ENCODE measurements around the gene AVPI1. TPM values are rescaled to one million over a fixed set of nuclear protein-coding genes. Genes with fewer than 3 reads are reported as not detected.

The AVPI1 gene
- total RNA-seq, 1 donor from 2014 or later = 2.6 TPM

- peaks cover 11% of the 10 kb centered on the region for H3K4me1 ChIP-seq
- H3K27me3 Mint-ChIP-seq (ENCODE audit: insufficient read depth, low read depth) = peaks cover 9% of the 10 kb centered on the region
- peaks cover 2% of the 10 kb centered on the region for H3K9me3 Mint-ChIP-seq
- peaks cover 15% of the 10 kb centered on the region for H3F3A ChIP-seq (ENCODE audit: low read depth)
- no peaks in the 10 kb centered on the region for H3K36me3 ChIP-seq
- no peak overlapping the region for H3K27ac ChIP-seq
- peaks cover 11% of the 10 kb centered on the region for H3K4me1 Mint-ChIP-seq
- no peak overlapping the region for H3K4me2 ChIP-seq
- no peaks in the 10 kb centered on the region for H3K36me3 Mint-ChIP-seq
- no peak for DNase-seq (ENCODE audit: low spot score)
- H4K20me1 ChIP-seq (ENCODE audit: low read depth) = no peaks in the 10 kb centered on the region
- H3K4me3 Mint-ChIP-seq = no peak overlapping the region
- H3K9ac ChIP-seq = no peak overlapping the region
- H3K27ac Mint-ChIP-seq = no peak overlapping the region
- no peaks in the 10 kb centered on the region for H3K9me3 ChIP-seq (ENCODE audit: low read depth)
- no peak overlapping the region for H2AFZ ChIP-seq (replicated peaks)
- TF ChIP-seq EZH2 (IDR thresholded peaks at IDR 0.05) (no peak), CTCF (IDR thresholded peaks at IDR 0.05) (no peak), EZH2phosphoT487 (IDR thresholded peaks at IDR 0.05) (no peak)
- H3K27me3 ChIP-seq = peaks cover 10% of the 10 kb centered on the region
- H3K4me3 ChIP-seq = no peak overlapping the region
- H3K79me2 ChIP-seq (ENCODE audit: low read depth) = no peaks in the 10 kb centered on the region
Observed at GRCh38 chr10:97689559-97690020, 2.5 kb upstream of the AVPI1 start.

GRCh38 chr10:97687785-97688781 is 1.0 kb upstream of the AVPI1 start:
- Histone ChIP-seq H3K4me1 (peaks cover 11% of the 10 kb centered on the region), H3K9me3 (ENCODE audit: low read depth) (no peaks in the 10 kb centered on the region), H3K79me2 (ENCODE audit: low read depth) (no peaks in the 10 kb centered on the region), H4K20me1 (ENCODE audit: low read depth) (no peaks in the 10 kb centered on the region), H3K36me3 (no peaks in the 10 kb centered on the region), H3K4me3 (peak overlapping the region; percentile 18), H3K4me2 (peak overlapping the region; percentile 68), H3K9ac (no peak overlapping the region), H3F3A (ENCODE audit: low read depth) (peaks cover 15% of the 10 kb centered on the region), H2AFZ (replicated peaks) (peak overlapping the region; percentile 59), H3K27ac (no peak overlapping the region), H3K27me3 (peaks cover 10% of the 10 kb centered on the region)
- H3K9me3 Mint-ChIP-seq = peaks cover 2% of the 10 kb centered on the region
- H3K27me3 Mint-ChIP-seq (ENCODE audit: insufficient read depth, low read depth) = peaks cover 9% of the 10 kb centered on the region
- peak overlapping the region; percentile 76 for H3K4me3 Mint-ChIP-seq
- no peak for TF ChIP-seq EZH2phosphoT487 (IDR thresholded peaks at IDR 0.05)
- TF ChIP-seq EZH2 (IDR thresholded peaks at IDR 0.05) = no peak
- TF ChIP-seq CTCF (IDR thresholded peaks at IDR 0.05) = no peak
- peak overlapping the region; percentile 43 for H3K27ac Mint-ChIP-seq
- no peaks in the 10 kb centered on the region for H3K36me3 Mint-ChIP-seq
- peaks cover 11% of the 10 kb centered on the region for H3K4me1 Mint-ChIP-seq
- no peak for DNase-seq (ENCODE audit: low spot score)

- no peak overlapping the region for H3K27ac ChIP-seq
- peak overlapping the region; percentile 47 for H3K9ac ChIP-seq
- DNase-seq (ENCODE audit: low spot score) = no peak
Observed at GRCh38 chr10:97686301-97686961, 610 bp downstream of the AVPI1 start.

More at GRCh38 chr10:97686301-97686961, 610 bp downstream of the AVPI1 start:
- peak overlapping the region; percentile 85 for H3K4me2 ChIP-seq
- no peaks in the 10 kb centered on the region for H3K9me3 ChIP-seq (ENCODE audit: low read depth)
- H3K4me1 ChIP-seq = peaks cover 11% of the 10 kb centered on the region
- no peaks in the 10 kb centered on the region for H3K36me3 Mint-ChIP-seq
- no peaks in the 10 kb centered on the region for H3K79me2 ChIP-seq (ENCODE audit: low read depth)
- peak overlapping the region; percentile 71 for H3K4me3 ChIP-seq
- peak overlapping the region; percentile 97 for H2AFZ ChIP-seq (replicated peaks)
- peaks cover 10% of the 10 kb centered on the region for H3K27me3 ChIP-seq
- no peak overlapping the region for H3K27ac Mint-ChIP-seq
- H3F3A ChIP-seq (ENCODE audit: low read depth) = peaks cover 15% of the 10 kb centered on the region
- peaks cover 9% of the 10 kb centered on the region for H3K27me3 Mint-ChIP-seq (ENCODE audit: insufficient read depth, low read depth)
- no peaks in the 10 kb centered on the region for H3K9me3 Mint-ChIP-seq
- peaks cover 11% of the 10 kb centered on the region for H3K4me1 Mint-ChIP-seq
- TF ChIP-seq EZH2 (IDR thresholded peaks at IDR 0.05) (no peak), CTCF (IDR thresholded peaks at IDR 0.05) (no peak), EZH2phosphoT487 (IDR thresholded peaks at IDR 0.05) (no peak)
- H4K20me1 ChIP-seq (ENCODE audit: low read depth) = no peaks in the 10 kb centered on the region
- H3K4me3 Mint-ChIP-seq = peak overlapping the region; percentile 88
- H3K36me3 ChIP-seq = no peaks in the 10 kb centered on the region
